Measurements from ENCODE around the gene LILRB5.
"Not testable (repeated sequence)": the region's sequence is repeated elsewhere in the genome, so short reads cannot be mapped to it uniquely, and the experiment has no call there.

The LILRB5 gene

DNA sequence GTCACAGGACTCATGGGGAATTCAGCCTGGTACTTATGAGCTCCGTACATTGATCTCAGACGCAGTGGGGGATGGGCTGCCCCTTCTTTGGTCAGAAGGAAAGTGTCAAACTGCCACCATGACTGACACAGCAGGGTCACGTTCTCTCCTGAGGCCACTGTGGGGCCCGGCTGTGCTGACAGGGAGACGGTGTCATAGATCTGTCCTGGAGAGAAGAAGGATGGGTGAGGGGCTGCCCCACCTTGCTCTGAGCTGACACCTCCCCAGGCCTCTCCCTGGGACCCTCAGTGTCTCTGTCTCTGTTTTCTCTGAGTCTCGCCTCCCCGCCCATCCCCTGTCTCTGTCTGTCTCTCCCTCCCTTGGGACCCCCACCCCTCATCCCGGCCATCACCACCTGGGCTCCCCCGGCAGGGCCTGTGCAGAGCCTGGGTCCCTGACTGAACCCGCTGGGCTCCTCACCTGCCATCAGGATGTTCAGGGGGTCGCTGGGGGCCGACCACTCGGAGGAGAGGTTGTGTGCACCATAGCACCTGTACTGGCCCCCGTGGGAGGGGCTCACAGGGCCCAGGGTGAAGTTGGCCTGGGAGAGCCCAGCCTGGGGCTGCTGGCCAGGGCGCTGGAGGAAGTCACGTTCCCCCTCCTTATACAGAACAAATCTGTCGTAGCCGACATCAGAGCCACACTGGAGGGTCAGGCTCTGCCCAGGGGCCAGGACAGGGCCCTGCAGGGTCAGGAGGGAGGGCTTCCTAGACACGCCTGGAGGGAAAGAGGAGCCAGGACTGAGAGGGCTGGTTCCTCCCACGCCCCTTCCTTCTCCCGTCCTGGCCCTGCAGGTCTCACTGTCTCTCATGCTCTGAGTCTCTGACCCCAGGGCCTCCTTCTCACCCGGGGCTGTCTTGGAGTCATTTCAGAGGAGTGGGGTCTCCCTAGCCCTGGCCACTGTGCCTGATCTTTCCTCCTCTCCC lies 16.4 kb downstream of the LILRB5 start:
- H3K27ac ChIP-seq (ENCODE audit: poor library complexity, severe bottlenecking); H3K4me3 ChIP-seq (ENCODE audit: severe bottlenecking); H3K4me1 ChIP-seq (ENCODE audit: insufficient read depth, poor library complexity, severe bottlenecking); H3K36me3 ChIP-seq (ENCODE audit: low read depth); H3K9me3 ChIP-seq (ENCODE audit: severe bottlenecking); DNase-seq (ENCODE audit: low spot score); ATAC-seq (ENCODE audit: low read depth); H3K27me3 ChIP-seq (ENCODE audit: insufficient read depth, poor library complexity, severe bottlenecking): not testable (repeated sequence)

DNA sequence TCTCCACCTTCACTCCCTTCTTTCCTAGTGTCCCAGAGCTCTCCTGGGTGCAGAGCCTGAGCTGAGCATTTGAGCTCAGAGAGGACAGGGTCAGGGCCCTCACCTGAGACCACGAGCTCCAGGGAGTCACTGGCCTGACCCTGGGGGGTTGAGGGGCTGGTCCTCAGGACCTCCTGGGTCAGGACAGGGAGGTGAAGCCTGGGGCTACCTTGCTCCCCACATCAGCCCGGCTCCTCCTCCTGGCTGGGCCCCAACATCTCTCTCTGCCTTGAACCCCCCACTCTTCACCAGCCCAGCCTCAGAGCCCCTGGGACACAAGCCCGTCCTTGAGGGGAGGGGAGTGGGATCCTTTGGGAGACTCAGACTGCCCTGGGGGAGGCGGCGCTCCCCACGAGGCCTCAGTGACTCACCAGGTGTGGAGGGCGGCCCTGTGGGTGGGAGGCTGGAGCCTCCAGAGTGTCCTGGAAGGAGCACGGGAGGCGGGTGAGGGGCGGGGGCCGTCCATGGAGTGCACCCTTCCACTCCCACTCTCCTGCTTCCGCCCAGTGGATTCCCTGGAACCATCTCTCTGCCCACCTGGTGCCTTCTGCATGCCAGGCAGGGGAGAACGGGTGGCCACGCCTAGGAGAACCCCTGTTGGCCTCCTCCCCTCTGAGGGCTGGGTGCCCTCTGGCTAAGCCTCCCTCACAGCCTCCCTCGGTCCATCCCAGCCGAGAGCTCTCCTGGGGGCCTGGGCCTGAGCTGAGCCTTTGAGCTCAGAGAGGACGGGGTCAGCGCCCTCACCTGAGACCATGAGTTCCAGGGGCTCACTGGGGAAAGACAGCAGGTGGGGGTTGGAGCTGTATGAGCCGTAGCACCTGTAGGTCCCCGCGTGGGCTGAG lies 17.3 kb downstream of the LILRB5 start:
- not testable (repeated sequence) for DNase-seq (ENCODE audit: low spot score); H3K4me3 ChIP-seq (ENCODE audit: severe bottlenecking); H3K27me3 ChIP-seq (ENCODE audit: insufficient read depth, poor library complexity, severe bottlenecking); H3K27ac ChIP-seq (ENCODE audit: poor library complexity, severe bottlenecking); H3K9me3 ChIP-seq (ENCODE audit: severe bottlenecking); H3K36me3 ChIP-seq (ENCODE audit: low read depth); H3K4me1 ChIP-seq (ENCODE audit: insufficient read depth, poor library complexity, severe bottlenecking)
- ATAC-seq (ENCODE audit: low read depth), result peak; percentile 40; the same call in 2 of the 3 replicates

DNA sequence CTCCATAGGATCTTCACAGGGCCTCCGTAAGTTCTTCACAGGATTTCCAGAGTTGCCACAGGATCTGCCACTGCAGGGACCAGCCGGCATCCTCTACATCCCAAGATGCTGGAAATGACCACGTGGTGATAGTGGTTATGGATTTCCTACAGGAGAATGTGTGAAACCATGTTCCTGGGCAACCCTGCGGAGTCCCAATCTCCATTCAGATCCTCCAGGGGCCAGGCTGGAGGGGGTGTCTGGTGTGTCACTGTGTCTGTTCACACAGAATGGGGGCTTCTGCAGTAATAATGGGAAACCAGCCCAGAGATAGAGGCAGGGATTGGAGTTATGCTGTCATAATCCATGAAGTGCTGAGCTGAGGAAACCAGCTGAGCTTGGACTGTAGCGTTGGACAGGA lies 23.1 kb downstream of the LILRB5 start:
- no peak for DNase-seq (ENCODE audit: low spot score)
- no peaks in the 10 kb centered on the region for H3K27me3 ChIP-seq (ENCODE audit: insufficient read depth, poor library complexity, severe bottlenecking)
- H3K9me3 ChIP-seq (ENCODE audit: severe bottlenecking), result no peaks in the 10 kb centered on the region
- H3K4me1 ChIP-seq (ENCODE audit: insufficient read depth, poor library complexity, severe bottlenecking), result no peaks in the 10 kb centered on the region
- H3K4me3 ChIP-seq (ENCODE audit: severe bottlenecking), result no peak overlapping the region
- no peak for ATAC-seq (ENCODE audit: low read depth)
- TF ChIP-seq, protein P1, sequence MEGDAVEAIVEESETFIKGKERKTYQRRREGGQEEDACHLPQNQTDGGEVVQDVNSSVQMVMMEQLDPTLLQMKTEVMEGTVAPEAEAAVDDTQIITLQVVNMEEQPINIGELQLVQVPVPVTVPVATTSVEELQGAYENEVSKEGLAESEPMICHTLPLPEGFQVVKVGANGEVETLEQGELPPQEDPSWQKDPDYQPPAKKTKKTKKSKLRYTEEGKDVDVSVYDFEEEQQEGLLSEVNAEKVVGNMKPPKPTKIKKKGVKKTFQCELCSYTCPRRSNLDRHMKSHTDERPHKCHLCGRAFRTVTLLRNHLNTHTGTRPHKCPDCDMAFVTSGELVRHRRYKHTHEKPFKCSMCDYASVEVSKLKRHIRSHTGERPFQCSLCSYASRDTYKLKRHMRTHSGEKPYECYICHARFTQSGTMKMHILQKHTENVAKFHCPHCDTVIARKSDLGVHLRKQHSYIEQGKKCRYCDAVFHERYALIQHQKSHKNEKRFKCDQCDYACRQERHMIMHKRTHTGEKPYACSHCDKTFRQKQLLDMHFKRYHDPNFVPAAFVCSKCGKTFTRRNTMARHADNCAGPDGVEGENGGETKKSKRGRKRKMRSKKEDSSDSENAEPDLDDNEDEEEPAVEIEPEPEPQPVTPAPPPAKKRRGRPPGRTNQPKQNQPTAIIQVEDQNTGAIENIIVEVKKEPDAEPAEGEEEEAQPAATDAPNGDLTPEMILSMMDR (IDR thresholded peaks at IDR 0.05; ENCODE audit: poor library complexity, severe bottlenecking), result no peak
- H3K27ac ChIP-seq (ENCODE audit: poor library complexity, severe bottlenecking), result no peak overlapping the region
- H3K36me3 ChIP-seq (ENCODE audit: low read depth), result no peaks in the 10 kb centered on the region

DNA sequence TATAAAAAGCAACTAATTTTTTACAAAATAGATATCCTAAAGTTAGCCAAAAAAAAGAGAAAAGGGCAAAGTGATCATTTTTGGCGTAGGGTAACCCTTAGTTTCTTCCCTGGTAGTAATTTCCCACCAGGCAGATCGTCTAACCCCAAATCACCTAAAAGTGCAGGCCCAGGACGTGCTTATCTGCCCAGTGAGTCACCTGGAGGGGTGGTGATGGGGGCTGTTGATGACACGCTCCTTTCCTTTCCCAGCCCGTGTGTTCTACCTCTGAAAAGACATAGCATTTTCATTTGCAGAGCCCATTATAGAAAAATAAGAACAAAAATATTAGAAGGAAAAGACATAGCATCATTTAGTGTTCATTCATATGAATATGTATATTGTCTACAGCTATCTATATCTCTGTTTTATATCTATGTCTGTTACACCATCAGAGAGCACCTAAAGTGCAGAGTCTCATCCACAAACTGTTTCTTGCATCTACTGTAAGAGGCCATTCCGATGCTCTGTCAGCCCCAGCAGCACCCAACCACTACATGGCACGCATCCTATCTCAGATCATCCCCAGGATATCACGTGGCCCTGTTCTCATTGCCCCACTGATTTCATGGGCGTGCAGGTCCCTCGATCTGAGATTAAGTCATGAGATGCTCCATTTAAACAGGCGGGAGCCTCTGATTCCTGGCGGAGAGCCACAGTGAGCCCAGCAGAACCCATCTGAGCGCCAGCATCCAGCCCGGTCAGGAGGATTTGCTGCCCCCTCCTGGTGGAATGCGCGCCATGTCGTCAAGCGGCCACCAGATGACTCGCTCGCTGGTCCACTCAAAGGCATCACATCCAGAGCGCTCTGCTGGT lies 25.8 kb downstream of the LILRB5 start:
- ATAC-seq (ENCODE audit: low read depth), result peak; percentile 83

DNA sequence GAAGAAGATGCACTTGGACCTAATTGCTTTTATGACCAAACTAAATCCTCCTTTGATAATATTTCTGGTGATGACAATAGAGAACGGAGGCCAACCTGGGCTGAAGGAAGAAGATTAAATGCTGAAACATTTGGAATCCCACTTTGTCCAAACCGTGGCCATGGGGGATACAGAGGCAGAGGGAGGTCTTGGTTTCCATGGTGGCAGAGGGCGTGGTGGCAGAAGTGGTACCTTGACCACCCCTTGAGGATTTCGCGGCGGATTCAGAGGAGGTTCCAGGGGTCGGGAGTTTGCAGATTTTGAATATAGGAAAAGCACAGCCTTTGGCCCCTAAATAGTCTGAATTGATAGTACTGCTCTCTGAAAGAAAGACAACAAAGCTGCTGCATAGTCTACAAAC lies 27.0 kb downstream of the LILRB5 start:
- Histone ChIP-seq H3K9me3 (ENCODE audit: severe bottlenecking) (no peaks in the 10 kb centered on the region), H3K27ac (ENCODE audit: poor library complexity, severe bottlenecking) (no peak overlapping the region), H3K4me3 (ENCODE audit: severe bottlenecking) (no peak overlapping the region), H3K36me3 (ENCODE audit: low read depth) (no peaks in the 10 kb centered on the region), H3K4me1 (ENCODE audit: insufficient read depth, poor library complexity, severe bottlenecking) (no peaks in the 10 kb centered on the region), H3K27me3 (ENCODE audit: insufficient read depth, poor library complexity, severe bottlenecking) (no peaks in the 10 kb centered on the region)
- DNase-seq (ENCODE audit: low spot score) (no peak), ATAC-seq (ENCODE audit: low read depth) (no peak)
- TF ChIP-seq, protein P1 (IDR thresholded peaks at IDR 0.05; ENCODE audit: poor library complexity, severe bottlenecking), result no peak

More for the DNA sequence above, 25.8 kb downstream of the LILRB5 start:
- Histone ChIP-seq H3K4me1 (ENCODE audit: insufficient read depth, poor library complexity, severe bottlenecking) (no peaks in the 10 kb centered on the region), H3K36me3 (ENCODE audit: low read depth) (no peaks in the 10 kb centered on the region), H3K27ac (ENCODE audit: poor library complexity, severe bottlenecking) (no peak overlapping the region), H3K4me3 (ENCODE audit: severe bottlenecking) (no peak overlapping the region), H3K9me3 (ENCODE audit: severe bottlenecking) (no peaks in the 10 kb centered on the region), H3K27me3 (ENCODE audit: insufficient read depth, poor library complexity, severe bottlenecking) (no peaks in the 10 kb centered on the region)
- TF ChIP-seq, protein P1 (IDR thresholded peaks at IDR 0.05; ENCODE audit: poor library complexity, severe bottlenecking), result peak; percentile 87
- DNase-seq (ENCODE audit: low spot score), result no peak

Measured in RWPE2 (cell line).